ELR (cell line): ENCODE measurements around the gene SLC4A11.
"Not testable (repeated sequence)": the region's sequence is repeated elsewhere in the genome, so short reads cannot be mapped to it uniquely, and the experiment has no call there.

Source experiments
- DNase-seq: peaks from one replicate; pipeline ENCODE4 v3.0.0-alpha.2; 2015; ENCODE audit warnings: low read depth

Gene SLC4A11

DNA sequence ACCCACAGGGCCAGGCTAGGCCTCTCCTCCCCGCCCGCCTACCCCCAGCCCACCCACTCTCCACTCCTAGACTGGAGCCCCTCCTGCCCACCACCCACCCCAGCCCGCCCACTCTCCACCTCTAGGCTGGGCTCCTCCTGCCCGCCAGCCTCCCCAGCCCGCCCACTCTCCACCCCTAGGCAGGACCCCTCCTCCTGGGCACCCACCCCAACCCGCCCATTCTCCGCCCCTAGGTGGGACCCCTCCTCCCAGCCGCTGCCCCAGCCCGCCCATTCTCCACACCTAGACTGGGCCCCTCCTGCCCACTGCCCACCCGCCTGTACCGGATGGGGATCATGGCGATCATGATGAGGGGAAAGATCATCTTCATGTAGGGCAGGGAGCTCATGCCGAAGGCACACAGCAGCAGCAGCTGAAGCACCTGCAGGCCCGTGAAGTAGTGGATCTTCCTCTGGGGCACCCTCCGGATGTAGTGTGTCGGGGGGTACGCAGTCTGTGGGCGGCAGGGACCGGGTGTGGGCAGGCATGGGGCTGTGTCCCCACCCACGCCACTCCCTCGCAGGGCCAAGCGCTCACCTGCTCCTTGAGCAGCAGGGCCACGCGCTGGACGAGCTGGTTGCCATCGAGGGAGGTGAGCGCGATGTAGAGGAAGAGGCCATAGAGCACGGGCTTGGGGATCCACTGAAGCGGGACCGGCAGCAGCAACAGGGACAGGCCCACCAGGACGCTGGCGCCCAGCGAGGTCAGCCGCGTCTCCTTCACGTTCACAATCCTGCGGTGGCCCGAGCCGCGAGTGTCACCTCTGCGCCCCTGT, 10.8 kb downstream of the SLC4A11 start:
- DNase-seq, result no peak

DNA sequence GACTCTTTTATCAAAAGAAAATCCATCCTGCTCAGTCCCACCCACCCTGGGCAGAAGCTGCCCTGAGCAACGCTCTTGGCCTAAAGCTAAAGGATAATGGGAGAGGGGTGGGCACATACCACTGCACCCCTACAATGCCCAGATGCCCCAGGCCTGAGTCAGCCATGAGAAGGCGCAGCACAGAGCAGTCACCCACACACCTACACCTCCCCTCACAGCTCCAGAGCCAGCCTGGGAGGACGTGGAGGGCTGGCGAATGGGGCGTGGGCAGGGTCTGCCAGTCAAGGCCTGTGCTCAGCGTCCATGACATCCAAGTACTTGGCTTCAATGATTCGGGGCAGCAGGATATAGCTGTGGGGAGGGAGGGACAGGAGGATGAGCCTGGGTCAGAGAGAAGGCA, 11.5 kb downstream of the SLC4A11 start:
- no peak for DNase-seq

DNA sequence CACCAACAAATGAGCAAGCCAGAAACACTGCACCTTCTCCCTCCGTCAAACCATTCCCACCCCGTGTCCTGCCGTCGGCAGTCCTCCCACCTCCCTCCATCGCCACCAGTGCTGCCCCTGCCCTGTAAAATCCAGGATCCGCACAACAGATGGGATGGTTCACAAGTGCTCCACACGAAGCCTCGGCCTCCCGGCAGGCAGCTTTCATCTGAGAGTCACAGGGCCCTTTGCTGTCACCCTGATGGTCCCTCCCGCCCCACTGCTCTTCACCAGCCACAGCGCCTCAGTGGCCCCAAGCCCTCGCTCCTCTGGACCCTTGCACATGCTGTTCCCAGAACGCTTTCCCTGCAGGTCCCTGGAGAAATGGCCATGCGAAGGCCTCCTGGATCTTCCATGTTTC, 12.1 kb downstream of the SLC4A11 start:
- DNase-seq, result no peak

DNA sequence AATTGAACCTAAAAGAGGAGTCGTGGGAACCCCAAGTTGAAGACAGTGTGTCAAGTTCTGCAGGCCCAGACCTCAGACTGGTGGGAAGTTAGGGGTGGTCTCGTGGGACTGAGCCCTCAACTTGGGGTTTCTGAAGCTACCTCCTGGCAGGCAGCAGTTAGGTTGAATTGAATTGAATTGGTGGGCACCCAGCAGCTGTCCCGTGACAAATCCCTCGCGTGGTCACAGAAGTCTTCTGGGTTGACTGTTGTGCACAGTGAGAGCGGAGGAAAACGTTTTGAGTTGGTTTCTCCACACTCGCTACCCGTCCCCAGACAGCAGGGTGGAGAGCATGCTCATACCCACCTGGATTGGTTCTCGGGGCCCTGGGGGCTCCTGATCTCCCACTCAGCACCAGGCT, 12.9 kb downstream of the SLC4A11 start:
- DNase-seq, result no peak

DNA sequence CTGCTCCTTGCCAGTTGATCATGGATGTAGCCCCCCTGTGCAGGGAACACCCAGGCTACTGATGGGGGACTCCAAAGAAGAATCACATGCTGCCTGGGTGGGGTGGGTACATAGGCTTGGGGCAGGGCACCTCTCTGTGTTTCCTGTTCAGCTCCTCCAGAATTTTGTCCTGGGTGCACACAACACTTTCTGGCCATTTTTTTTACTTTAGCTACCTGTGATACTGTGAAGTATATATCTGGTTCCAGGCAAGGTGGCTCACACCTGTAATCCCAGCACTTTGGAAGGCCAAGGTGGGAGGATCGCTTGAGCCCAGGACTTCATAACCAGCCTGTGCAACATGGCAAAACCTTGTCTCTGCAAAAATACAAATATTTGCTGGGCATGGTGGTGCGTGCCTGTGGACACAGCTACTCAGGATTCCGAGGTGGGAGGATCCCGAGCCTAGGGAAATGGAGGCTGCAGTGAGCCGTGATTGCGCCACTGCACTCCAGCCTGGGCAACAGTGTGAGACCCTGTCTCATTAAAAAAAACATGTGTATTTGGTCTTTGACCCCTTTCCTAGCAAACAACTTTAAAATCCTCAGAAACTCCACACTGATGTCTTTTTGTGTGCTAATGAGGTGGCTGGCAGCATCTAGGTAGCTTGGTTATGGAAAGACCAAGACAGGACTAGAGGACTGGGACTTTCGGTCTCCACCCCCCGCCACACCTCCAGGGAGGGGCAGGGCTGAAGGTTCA, 14.1 kb downstream of the SLC4A11 start:
- no peak for DNase-seq

DNA sequence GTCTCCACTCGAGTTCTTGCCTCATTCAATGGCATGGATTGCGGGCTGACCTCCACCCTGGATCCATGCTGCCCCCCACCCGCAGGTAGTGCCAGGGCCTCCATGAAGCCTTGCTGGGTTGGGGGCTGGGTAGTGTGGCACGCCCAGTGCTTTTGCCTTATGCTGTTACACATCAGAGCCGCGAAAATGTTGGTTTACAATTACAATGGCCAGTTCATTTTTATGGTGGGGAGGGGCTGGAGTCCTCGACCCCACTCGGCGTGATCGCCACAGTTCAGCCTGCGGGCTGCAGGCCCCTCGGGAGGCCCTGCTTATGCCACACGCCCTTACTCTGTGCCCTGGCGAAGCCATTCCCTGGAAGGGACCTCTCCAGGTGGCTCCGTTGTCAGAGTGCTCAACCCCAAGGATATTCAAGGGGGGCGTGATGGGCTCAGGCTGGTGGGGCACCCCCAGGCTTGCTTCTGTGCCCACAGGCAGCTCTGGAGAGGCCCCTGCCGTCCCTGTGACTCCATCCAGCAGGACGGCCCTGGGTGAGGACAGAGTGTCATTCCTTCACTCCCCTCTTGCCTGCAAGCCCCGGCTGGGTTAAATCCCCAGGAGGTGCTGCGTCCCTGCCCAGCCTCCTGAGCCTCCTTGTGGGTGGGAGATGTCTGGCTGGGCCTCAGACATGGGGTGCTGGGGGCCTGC, 14.9 kb downstream of the SLC4A11 start:
- DNase-seq, result no peak

DNA sequence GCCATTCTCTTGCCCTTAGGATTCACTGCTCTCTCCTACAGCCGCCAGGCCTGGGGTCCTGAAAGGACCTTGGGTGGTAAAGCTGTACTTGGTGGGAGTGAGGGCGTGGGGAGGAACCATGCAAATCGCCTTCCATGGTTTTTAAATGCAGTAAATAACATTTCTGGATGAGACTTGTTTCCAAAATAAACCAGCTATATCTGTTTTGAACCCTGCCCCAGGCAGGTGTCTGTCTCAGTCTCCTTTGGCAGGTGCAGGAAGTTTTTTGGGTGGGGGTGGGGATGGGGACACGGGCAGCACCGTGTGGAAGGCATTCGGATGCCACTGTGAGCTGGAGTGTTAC, 15.4 kb downstream of the SLC4A11 start:
- DNase-seq, result no peak

DNA sequence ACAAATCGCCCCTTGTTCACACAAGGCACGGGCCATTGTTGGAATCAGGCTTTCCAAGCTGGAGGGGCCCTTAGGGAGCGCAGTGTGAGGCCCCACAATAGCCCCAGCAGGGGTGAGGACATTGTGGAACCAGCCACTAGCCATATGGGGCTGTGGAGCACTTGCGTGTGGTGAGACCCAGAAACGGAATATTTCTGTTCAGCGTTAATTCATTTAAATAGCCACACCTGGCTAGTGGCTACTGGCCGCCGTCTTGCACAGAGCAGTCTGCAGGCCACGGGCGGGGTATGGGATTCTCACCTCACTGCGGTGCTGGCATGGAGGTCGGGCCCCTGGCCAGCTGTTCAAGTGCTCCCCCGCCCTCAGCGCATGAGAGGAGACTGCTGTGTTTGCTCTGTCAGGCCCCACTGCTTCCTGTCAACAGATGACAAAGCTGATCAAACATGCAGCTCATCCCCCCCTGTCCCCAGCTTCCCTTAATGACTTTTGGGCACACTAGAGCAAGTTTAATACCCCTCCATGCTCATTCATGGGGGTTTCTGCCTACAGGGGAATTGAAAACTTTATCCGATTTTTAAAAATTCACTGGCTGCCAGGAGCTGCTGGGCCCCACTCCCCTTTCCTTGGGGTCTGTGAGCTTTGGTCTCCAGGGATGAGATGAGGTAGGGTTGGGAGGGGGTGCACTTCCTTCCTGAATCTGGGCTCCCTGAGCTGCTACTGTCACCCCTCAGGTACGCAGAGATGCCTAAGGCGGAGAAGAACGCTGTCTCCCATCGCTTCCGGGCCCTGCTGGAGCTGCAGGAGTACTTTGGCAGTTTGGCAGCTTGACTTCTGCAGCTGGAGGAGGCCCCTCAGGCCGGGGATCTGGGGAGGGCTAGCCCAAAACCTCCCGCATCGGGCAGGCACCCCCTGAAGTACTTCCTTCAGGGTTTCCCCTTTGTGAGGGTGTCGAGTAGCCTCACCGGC, 16.1 kb downstream of the SLC4A11 start:
- no peak for DNase-seq

DNA sequence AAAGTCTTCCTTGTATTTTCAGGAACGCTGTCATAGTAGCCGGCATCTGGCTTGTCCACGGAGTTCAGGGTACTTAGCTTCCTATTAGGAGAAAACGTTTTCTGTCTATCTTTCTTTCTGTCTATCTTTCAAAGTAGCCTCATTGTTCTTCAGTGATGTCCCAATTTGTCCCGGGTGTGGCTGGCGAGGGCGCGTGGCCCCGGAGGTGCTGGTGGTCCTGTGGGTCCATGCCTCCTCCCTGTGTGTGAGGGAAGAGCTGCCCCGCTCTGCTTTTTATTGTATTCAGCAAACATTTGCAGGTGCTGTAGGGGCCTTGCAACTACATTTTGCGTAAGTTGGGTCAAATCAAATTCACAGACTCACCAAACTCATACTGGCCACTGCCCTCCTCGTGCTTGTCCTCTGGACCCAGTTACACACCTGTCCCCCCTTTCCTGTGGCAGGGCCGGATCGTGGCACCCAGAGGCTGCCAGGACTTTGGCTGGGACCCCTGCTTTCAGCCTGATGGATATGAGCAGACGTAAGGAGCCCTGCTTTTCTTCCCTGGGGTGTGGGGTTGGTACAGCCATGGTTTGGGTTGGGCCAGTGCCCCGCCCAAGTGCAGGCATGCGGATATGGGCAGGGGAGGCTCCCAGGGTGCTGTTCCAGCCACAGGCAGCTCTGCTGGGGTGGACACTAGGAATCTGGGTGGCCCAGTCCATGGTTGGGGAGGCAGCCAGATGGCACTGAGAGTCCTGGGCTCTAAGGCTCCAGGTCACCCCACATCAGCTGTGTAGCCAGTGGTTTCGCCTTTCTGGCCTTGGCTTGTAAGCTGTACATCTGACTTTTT, 17.4 kb downstream of the SLC4A11 start:
- no peak for DNase-seq

DNA sequence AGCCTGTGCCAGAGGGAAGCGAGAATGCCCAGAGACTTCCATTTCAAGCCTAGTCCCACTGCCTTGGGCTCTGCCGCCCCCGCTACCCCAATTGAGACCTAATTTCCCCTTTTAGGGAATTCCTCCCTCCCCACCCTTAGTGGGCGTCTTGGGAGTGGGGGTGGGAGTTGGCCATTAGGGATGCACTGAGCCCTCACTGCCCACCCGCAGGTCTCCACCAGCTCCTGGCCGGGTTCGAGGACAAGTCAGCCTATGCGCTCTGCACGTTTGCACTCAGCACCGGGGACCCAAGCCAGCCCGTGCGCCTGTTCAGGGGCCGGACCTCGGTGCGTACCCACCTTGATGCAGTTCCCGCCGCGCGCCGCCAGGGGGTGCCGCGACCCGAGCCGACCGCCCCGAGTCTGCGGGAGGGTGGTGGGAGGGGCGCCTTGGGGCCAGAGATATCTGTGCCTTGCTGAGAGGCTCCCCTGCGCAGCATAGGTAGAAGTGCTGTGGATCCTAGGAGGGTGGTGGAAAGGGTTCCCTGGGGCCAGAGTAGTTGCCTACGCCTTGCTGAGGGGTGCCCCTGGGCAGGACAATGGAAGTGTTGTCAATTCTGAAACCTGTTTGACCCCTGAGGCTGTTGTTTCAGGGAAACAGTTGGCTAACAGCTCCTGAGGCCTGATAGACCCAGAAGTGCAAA, 20.5 kb downstream of the SLC4A11 start:
- peak; percentile 54 for DNase-seq

DNA sequence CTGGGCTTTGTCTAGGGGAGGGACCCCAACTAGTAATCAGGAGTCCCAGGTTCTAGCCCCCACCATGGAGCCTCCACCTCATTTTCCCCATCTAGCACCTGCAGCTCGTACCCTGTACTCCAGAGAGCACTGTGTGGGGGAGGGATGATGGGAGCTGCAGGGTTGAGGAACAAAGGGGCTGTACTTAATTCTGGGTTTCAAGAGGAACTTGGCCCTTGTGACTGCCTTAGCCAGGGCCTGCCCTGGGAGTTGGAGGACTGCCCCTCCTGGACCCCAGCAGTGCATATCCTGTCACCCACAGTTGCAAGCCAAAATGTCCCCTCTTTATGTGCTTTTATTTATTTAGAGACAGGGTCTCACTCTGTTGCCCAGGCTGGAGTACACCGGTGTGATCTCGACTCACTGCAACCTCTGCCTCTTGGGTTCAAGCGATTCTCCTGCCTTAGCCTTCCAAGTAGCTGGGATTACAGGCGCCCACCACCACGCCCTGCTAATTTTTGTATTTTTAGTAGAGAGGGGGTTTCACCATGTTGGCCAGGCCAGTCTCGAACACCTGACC, 23.6 kb downstream of the SLC4A11 start:
- DNase-seq, result not testable (repeated sequence)

DNA sequence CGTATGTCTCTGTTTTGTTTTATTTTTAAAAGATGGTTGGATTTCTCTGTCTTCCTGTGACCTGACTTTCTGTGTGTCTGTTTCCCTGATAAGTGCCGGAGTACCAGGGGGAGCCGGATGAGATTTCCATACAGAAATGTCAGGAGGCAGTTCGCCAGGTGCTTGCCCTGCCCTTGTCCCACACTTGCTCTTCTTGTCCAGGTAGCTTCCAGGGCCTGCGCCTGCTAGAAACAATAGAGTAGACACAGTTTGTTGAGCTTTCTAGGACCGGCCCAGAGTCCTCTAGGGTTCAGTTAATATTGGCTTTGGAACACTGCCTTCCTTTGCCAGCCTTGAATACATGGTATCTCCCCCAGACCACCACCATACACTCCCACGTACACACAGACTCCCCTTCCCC, 25.8 kb downstream of the SLC4A11 start:
- no peak for DNase-seq

DNA sequence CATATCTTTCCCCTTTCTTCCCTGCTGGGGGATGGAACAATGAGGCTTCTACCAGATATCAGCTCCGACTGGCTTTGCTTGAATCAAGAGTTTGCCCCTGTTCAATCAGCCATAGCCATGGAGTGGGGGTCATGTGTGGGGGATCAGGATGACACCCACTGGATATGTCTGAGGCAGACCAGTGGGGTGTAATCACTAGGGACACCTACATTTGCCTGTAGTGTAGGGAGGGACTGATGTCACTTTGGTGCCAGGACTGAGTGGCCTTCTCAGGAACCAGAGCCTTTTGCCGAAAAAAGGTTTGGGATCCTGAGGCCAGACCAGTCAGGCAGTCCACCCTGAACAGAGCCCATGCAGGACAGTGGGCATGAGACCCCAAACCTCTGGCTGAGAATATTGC, 28.6 kb downstream of the SLC4A11 start:
- no peak for DNase-seq

DNA sequence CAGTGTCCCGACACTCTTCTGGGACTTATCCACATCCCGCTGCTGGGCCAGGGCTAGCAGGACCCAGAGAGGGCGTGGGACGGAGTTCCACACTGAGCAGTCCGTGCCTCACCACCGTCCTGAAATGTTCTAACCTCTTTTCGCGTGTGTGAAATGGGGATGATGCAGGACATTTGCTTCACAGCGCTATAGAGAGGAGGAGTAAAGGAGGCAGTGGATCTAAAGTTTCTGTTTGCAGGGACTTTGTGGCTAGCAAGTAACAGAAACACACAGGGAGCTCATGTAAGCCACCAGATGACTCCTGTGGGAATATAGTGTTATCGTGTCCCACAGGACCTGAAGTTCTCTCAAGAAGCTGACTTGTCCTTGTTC, 29.1 kb downstream of the SLC4A11 start:
- DNase-seq, result peak; percentile 25

DNA sequence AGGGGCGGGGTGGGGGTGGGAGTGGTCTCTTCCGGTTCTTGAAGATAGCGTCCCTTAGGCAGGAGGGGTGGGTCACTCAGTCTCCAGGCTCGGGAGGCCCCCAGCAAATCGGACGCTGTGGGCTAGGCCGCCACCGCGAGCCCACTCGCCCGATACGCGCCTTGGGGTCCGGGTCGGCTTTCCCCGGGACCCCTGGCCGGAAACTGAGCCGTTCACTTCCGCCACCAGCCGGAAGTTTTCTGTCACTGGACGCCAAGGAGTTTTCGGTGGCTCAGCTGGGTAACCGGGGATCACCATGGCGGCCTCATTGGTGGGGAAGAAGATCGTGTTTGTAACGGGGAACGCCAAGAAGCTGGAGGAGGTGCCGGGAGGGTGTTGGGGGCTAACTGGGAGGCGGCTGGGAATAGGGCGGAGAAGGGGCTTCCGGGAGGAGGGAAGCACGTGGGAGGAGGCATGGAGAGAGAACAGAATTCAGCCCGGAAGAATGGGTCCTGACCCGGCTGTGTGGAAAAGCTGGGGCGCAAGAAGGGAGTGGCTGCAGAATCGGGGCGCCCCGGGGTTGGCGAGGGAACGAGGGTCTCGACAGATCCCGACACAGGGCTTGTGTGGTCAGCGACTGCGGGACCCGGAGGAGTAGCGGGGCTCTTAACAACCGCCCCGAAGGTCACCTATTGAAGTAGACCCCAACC, 29.6 kb downstream of the SLC4A11 start, which contains the start of gene ITPA:
Gene ITPA, plus strand, starts transcription at position 242 of the 689 bp plus-strand sequence. Its CDS starts 54 bp downstream, at position 296.
- DNase-seq, result peak; percentile 53

DNA sequence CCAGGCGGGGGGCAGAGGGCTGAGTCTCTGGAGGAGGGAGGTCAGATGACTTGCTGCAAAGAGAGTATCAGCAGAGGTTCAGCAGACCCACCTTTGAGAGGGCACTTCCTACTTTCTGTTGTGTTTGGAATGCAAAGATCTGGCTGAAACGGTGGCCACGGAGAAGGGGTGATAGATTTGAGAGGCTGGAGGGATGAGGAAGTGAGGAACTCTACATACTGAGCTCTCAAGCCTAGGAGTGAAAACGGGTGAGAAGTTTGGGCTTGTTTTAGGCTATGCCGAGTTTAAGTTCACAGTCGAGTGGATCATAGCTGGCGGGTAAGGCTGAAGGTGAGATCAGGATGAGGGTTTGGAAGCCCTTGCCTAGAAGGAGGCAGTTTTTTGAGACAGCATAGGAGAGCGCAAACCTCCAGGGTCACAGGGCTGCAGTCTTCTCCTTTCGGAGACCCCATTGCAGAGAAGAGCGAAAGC, 30.2 kb downstream of the SLC4A11 start:
- peak; percentile 27 for DNase-seq

DNA sequence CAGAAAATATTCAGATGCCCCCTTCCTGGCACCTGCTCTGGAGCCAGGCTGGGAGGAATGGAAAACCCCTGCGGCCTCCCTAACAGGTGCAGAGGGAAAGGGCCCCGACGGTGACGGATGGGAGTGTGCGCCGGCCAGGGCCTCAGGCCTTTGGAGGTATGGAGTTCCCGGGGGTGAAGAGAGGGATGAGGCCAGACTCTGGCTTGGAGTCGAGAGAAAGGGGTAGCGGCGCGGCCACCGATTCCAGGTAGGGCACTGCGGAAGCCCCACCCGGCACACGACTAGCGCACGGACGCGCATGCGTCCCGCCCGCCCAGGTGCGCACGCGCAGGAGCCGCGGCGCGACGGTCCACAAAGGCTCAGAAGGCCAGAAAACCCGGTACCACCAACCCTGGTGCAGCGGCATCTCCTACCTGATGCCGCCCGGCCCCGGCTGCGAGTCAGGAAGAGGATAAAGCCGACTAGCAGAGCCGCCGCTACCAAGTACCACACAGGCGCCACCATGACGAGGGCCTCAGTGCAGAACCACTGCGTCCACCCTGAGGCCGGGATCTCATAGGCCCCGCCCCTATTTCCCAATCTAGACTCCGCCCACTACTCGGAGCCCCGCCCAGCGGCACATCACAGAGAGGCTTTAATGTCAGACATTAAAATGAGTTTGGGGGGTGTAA, 34.7 kb downstream of the SLC4A11 start, which contains the start of gene DDRGK1:
Gene DDRGK1, minus strand, starts transcription at position 559 of the 671 bp plus-strand sequence. Its CDS starts 55 bp downstream, at position 504.
- DNase-seq, result peak; percentile 82
